Liver (tissue), 3 donors: ENCODE measurements around the gene VASH1.

Source experiments
- CTCF ChIP-seq: fragments of 150-350 bp; IDR thresholded peaks from 2 replicates; pipeline ENCODE4 v1.5.1; 2017; ENCODE audit warnings: improper control_type of control experiment, low read depth, low read length; ENCODE audit not compliant: missing input control
- FOXA2 ChIP-seq: IDR thresholded peaks from 2 replicates; pipeline ENCODE4 v1.6.1; 2016; ENCODE audit warnings: antibody characterized with exemption
- GABPA ChIP-seq, 2 donors: IDR thresholded peaks in 1 of 2; conservative IDR thresholded peaks in 1 of 2; 2 replicates each; pipeline ENCODE4 v1.6.1; 2016; ENCODE audit warnings: antibody characterized with exemption in 2 of 2, mild to moderate bottlenecking in 1 of 2, moderate library complexity in 1 of 2
- MAX ChIP-seq: IDR thresholded peaks from 2 replicates; pipeline ENCODE4 v1.6.1; 2016; ENCODE audit warnings: antibody characterized with exemption
- RAD21 ChIP-seq, 2 donors: IDR thresholded peaks; 2 replicates each; pipeline ENCODE4 v1.6.1; 2016; ENCODE audit warnings: antibody characterized with exemption in 2 of 2, mild to moderate bottlenecking in 2 of 2
- REST ChIP-seq: IDR thresholded peaks from 2 replicates; pipeline ENCODE4 v1.6.1; 2016; ENCODE audit warnings: antibody characterized with exemption, mild to moderate bottlenecking
- SP1 ChIP-seq: IDR thresholded peaks from 2 replicates; pipeline ENCODE4 v1.6.1; 2018; ENCODE audit warnings: antibody characterized with exemption, mild to moderate bottlenecking
- YY1 ChIP-seq: IDR thresholded peaks from 2 replicates; pipeline ENCODE4 v1.6.1; 2016; ENCODE audit warnings: antibody characterized with exemption, mild to moderate bottlenecking
- ZBTB33 ChIP-seq: IDR thresholded peaks from 2 replicates; pipeline ENCODE4 v1.6.1; 2016; ENCODE audit warnings: antibody characterized with exemption
- donor health status: healthy.
- donor health status: healthy.

GRCh38 chr14:76759589-76759988, 1.7 kb upstream of the VASH1 start:
- no peak for TF ChIP-seq CTCF
- TF ChIP-seq MAX = no peak
- TF ChIP-seq FOXA2 = no peak
- no peak for TF ChIP-seq REST
- TF ChIP-seq RAD21 (IDR thresholded peaks at IDR 0.05) = no peak
- no peak for TF ChIP-seq ZBTB33
- no peak for TF ChIP-seq YY1
- no peak for TF ChIP-seq SP1
- no peak for TF ChIP-seq GABPA (IDR thresholded peaks at IDR 0.05 in 1 of 2, conservative IDR thresholded peaks at IDR 0.05 in 1 of 2)
